Mesenchymal stem cell (in vitro differentiated cells and primary cell): ENCODE results near the gene PLA2G2D.
A peak's percentile ranks its signal among the peaks of the same experiment; 100 is the strongest.

Source experiments
- DNase-seq: peaks from one replicate; pipeline ENCODE4 v3.0.0-alpha.2; 2013
- H2AFZ ChIP-seq: one replicate; pipeline ENCODE4 v1.6.1; 2013; ENCODE audit warnings: low read depth, mild to moderate bottlenecking, control low read depth, inconsistent platforms, low read length, moderate library complexity
- H2AK5ac ChIP-seq: 2 replicates; pipeline ENCODE4 v1.6.1; 2013; ENCODE audit warnings: low read length, moderate library complexity, mild to moderate bottlenecking, inconsistent platforms; ENCODE audit not compliant: severe bottlenecking
- H2BK120ac ChIP-seq: one replicate; pipeline ENCODE4 v1.6.1; 2013; ENCODE audit warnings: low read depth, mild to moderate bottlenecking, inconsistent platforms, low read length, moderate library complexity
- H2BK12ac ChIP-seq, 2 experiments: one replicate each; pipeline ENCODE4 v1.6.1; 2013; ENCODE audit warnings: inconsistent platforms in 2 of 2, low read length in 2 of 2, mild to moderate bottlenecking in 2 of 2, moderate library complexity in 2 of 2, control low read depth in 1 of 2
- H2BK15ac ChIP-seq: one replicate; pipeline ENCODE4 v1.6.1; 2013; ENCODE audit warnings: mild to moderate bottlenecking, low read depth, inconsistent platforms; ENCODE audit not compliant: poor library complexity, severe bottlenecking
- H2BK5ac ChIP-seq: 2 replicates; pipeline ENCODE4 v1.6.1; 2013; ENCODE audit warnings: low read depth, mild to moderate bottlenecking, low read length, control low read depth, inconsistent platforms; ENCODE audit not compliant: poor library complexity, severe bottlenecking
- H3K14ac ChIP-seq, 2 experiments: one replicate each; pipeline ENCODE4 v1.6.1; 2013; ENCODE audit warnings: inconsistent platforms in 2 of 2, low read length in 2 of 2, control low read depth in 1 of 2, mild to moderate bottlenecking in 1 of 2, moderate library complexity in 1 of 2
- H3K18ac ChIP-seq, 2 experiments: one replicate each; pipeline ENCODE4 v1.6.1; 2013; ENCODE audit warnings: inconsistent platforms in 2 of 2, low read length in 2 of 2, control low read depth in 1 of 2, low read depth in 1 of 2, mild to moderate bottlenecking in 1 of 2
- H3K23ac ChIP-seq, 2 experiments: one replicate each; pipeline ENCODE4 v1.6.1; 2013; ENCODE audit warnings: inconsistent platforms in 2 of 2, low read length in 2 of 2, mild to moderate bottlenecking in 2 of 2, moderate library complexity in 2 of 2, control low read depth in 1 of 2
- H3K27ac ChIP-seq: 2 replicates; pipeline ENCODE4 v1.5.1; 2013; ENCODE audit warnings: mild to moderate bottlenecking, moderate library complexity, low read length, control low read depth, inconsistent platforms; ENCODE audit not compliant: poor library complexity, severe bottlenecking
- H3K27me3 ChIP-seq, 2 experiments: 2 replicates each; pipeline versions ENCODE4 v1.6.1 to v1.7.0; 2013; ENCODE audit warnings: low read length in 2 of 2, mild to moderate bottlenecking in 2 of 2, moderate library complexity in 2 of 2, control low read depth in 1 of 2, inconsistent platforms in 1 of 2; ENCODE audit not compliant: control insufficient read depth in 1 of 2, insufficient read depth in 1 of 2
- H3K36me3 ChIP-seq, 2 experiments: 2 replicates each; pipeline versions ENCODE4 v1.6.1 to v1.7.0; 2013; ENCODE audit warnings: low read length in 2 of 2, control low read depth in 1 of 2, inconsistent platforms in 1 of 2, low read depth in 1 of 2, mild to moderate bottlenecking in 1 of 2; ENCODE audit not compliant: insufficient read depth in 2 of 2, control insufficient read depth in 1 of 2
- H3K4ac ChIP-seq, 2 experiments: one replicate each; pipeline ENCODE4 v1.6.1; 2013; ENCODE audit warnings: inconsistent platforms in 2 of 2, low read length in 2 of 2, mild to moderate bottlenecking in 2 of 2, moderate library complexity in 2 of 2, control low read depth in 1 of 2, low read depth in 1 of 2
- H3K4me1 ChIP-seq: 2 replicates; pipeline ENCODE4 v1.6.1; 2013; ENCODE audit warnings: low read depth, low read length, control low read depth; ENCODE audit not compliant: control insufficient read depth, insufficient read depth
- H3K4me2 ChIP-seq: 2 replicates; pipeline ENCODE4 v1.6.1; 2013; ENCODE audit warnings: low read length, mild to moderate bottlenecking, inconsistent platforms; ENCODE audit not compliant: poor library complexity, severe bottlenecking
- H3K4me3 ChIP-seq, 2 experiments: 2 replicates each; pipeline versions ENCODE4 v1.5.1 to v1.7.0; 2013; ENCODE audit warnings: low read length in 2 of 2, mild to moderate bottlenecking in 2 of 2, control low read depth in 1 of 2, low read depth in 1 of 2; ENCODE audit not compliant: insufficient read depth in 1 of 2
- H3K79me1 ChIP-seq: replicated peaks from 2 replicates; pipeline ENCODE4 v1.6.1; 2013; ENCODE audit warnings: mild to moderate bottlenecking, control low read depth, low read length, inconsistent platforms; ENCODE audit not compliant: poor library complexity, severe bottlenecking
- H3K9ac ChIP-seq: 2 replicates; pipeline ENCODE4 v1.7.0; 2013; ENCODE audit warnings: mild to moderate bottlenecking, low read length, moderate library complexity
- H3K9me3 ChIP-seq: 2 replicates; pipeline ENCODE4 v1.7.0; 2013; ENCODE audit warnings: mild to moderate bottlenecking, low read length; ENCODE audit not compliant: control insufficient read depth
- H4K8ac ChIP-seq: one replicate; pipeline ENCODE4 v1.6.1; 2013; ENCODE audit warnings: inconsistent platforms, mild to moderate bottlenecking, low read length, moderate library complexity
- H4K91ac ChIP-seq: one replicate; pipeline ENCODE4 v1.6.1; 2013; ENCODE audit warnings: mild to moderate bottlenecking, low read length, inconsistent platforms
- WGBS: methylation state at CpG from one replicate; pipeline ENCODE4 v1.1.7; 2013; ENCODE audit warnings: mixed read lengths; 5-methylcytosine and 5-hydroxymethylcytosine counted together

PLA2G2D gene

DNA sequence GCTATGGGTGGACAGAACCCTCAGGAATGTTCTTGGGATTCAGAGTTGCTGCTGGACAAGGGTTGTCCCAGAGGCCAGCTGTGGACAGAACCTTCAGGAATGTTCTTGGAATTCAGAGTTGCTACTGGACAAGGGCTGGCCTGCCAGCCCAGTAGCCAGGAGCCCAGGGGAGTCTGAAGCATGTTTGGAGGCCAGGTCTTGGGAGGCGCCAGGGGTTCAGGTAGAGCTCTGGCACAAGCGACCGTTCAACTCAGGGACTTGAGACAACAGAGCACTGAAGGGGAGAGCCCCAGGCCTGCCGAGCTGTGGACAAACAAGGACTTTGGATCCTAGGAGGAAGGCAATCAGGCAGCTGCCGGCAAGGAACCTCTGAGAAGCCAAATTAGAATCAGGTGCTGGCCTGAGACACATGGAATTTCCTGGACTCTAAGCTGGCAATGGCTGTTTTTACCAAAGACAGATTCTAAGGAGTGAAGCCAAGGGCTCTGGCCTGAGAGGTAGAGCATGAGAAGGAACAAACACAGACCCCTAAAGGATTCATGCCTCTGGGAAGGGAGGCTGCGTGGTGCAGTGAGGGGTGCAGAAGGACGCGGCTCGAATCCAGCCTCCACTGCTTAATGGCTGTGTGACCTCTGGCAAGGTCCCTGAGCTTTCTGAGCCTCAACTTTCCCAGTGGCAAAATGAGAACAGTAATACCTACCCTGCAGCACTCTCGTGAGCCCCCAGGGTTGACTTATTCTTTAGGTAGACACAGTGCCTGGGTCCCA, 36.0 kb downstream of the PLA2G2D start:
- Histone ChIP-seq H2BK15ac (no peak overlapping the region), H3K18ac (no peak overlapping the region), H3K4me1 (no peaks in the 10 kb centered on the region), H3K4ac (no peak overlapping the region), H3K4me2 (no peak overlapping the region), H3K36me3 (peaks cover 0 to 9% of the 10 kb centered on the region in 2 experiments), H3K4me3 (no peak overlapping the region), H2BK12ac (no peak overlapping the region), H3K14ac (no peak overlapping the region), H2AFZ (no peak overlapping the region), H3K23ac (no peak overlapping the region), H3K27ac (no peak overlapping the region), H2AK5ac (no peak overlapping the region), H2BK5ac (no peak overlapping the region), H3K9ac (no peak overlapping the region), H4K8ac (no peak overlapping the region), H2BK120ac (no peak overlapping the region), H3K79me1 (no peaks in the 10 kb centered on the region), H3K9me3 (no peaks in the 10 kb centered on the region), H3K27me3 (peaks cover 0 to 6% of the 10 kb centered on the region in 2 experiments), H4K91ac (no peak overlapping the region)
- no peak for DNase-seq
- 85% methylated on average over 9 of the region's 10 CpGs for WGBS

DNA sequence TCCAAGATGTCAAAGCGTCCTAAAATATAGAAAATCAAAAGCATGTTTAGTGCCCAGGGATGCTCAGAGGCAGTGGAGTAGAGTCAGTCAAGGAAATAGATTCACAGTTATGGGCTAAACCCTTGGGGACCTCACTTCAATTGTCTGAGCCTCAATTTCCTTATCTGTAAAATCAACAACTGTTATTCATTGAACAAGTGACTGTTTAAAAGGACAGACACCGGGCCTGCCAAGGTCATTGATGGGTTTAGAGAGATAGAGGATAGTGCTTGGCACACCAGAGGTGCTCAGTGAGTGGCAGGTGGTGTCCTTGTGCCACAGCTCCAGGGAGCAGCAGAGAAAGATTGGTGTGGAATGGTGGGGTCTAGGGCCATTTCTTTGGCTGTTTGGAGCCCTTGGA, 36.6 kb downstream of the PLA2G2D start:
- H3K23ac ChIP-seq, result no peak overlapping the region
- no peak overlapping the region for H2BK5ac ChIP-seq
- no peak overlapping the region for H3K4me2 ChIP-seq
- no peak overlapping the region for H2AK5ac ChIP-seq
- no peak overlapping the region for H4K91ac ChIP-seq
- no peak overlapping the region for H2BK12ac ChIP-seq
- no peak overlapping the region for H4K8ac ChIP-seq
- no peak overlapping the region for H2AFZ ChIP-seq
- no peaks in the 10 kb centered on the region for H3K4me1 ChIP-seq
- H3K36me3 ChIP-seq, result peaks cover 0 to 9% of the 10 kb centered on the region in 2 experiments
- H2BK120ac ChIP-seq, result no peak overlapping the region
- no peak overlapping the region for H3K27ac ChIP-seq
- peaks cover 0 to 6% of the 10 kb centered on the region in 2 experiments for H3K27me3 ChIP-seq
- H3K9ac ChIP-seq, result no peak overlapping the region
- no peak overlapping the region for H3K14ac ChIP-seq
- H2BK15ac ChIP-seq, result no peak overlapping the region
- no peak overlapping the region for H3K4me3 ChIP-seq
- H3K4ac ChIP-seq, result no peak overlapping the region
- DNase-seq, result no peak
- 75% methylated on average over 2 of the region's 2 CpGs for WGBS
- H3K9me3 ChIP-seq, result no peaks in the 10 kb centered on the region
- H3K18ac ChIP-seq, result no peak overlapping the region
- H3K79me1 ChIP-seq, result no peaks in the 10 kb centered on the region

DNA sequence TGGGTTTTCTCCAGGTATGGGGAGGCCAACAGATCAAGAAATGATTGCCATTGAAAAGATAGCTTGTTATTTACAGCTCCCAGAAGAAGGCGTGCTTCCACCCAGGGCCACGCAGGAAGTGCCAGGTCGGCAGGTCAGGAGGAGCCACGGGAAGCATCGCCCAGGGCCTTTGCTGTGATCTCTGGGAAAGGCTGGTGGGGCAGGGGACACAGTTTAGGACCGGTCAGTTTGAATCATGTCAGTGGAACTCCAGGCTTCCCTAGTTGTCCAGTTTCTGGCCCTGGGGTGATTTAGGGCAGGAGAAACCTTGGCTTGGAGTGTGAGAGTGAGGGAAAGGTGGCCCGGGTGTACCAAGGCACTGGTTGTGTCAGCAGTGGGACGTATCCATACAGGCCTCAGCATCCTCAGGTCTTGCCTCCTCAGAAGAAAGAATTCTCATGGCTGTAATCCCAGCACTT, 38.0 kb downstream of the PLA2G2D start:
- no peak overlapping the region for H3K23ac ChIP-seq
- H3K4me2 ChIP-seq, result no peak overlapping the region
- H3K36me3 ChIP-seq, result peaks cover 0 to 14% of the 10 kb centered on the region in 2 experiments
- no peak overlapping the region for H4K91ac ChIP-seq
- no peak overlapping the region for H4K8ac ChIP-seq
- H3K4ac ChIP-seq, result no peak overlapping the region
- no peaks in the 10 kb centered on the region for H3K4me1 ChIP-seq
- H3K9ac ChIP-seq, result no peak overlapping the region
- H2BK12ac ChIP-seq, result no peak overlapping the region
- no peak for DNase-seq
- H3K79me1 ChIP-seq, result no peaks in the 10 kb centered on the region
- peak overlapping the region; percentile 19 for H2BK15ac ChIP-seq
- no peak overlapping the region for H3K18ac ChIP-seq
- no peak overlapping the region for H2AFZ ChIP-seq
- H3K9me3 ChIP-seq, result no peaks in the 10 kb centered on the region
- H2AK5ac ChIP-seq, result no peak overlapping the region
- peaks cover 0 to 6% of the 10 kb centered on the region in 2 experiments for H3K27me3 ChIP-seq
- H2BK5ac ChIP-seq, result no peak overlapping the region
- H2BK120ac ChIP-seq, result no peak overlapping the region
- H3K4me3 ChIP-seq, result no peak overlapping the region
- H3K27ac ChIP-seq, result no peak overlapping the region
- no peak overlapping the region for H3K14ac ChIP-seq
- WGBS, result 72% methylated on average over 8 of the region's 8 CpGs

DNA sequence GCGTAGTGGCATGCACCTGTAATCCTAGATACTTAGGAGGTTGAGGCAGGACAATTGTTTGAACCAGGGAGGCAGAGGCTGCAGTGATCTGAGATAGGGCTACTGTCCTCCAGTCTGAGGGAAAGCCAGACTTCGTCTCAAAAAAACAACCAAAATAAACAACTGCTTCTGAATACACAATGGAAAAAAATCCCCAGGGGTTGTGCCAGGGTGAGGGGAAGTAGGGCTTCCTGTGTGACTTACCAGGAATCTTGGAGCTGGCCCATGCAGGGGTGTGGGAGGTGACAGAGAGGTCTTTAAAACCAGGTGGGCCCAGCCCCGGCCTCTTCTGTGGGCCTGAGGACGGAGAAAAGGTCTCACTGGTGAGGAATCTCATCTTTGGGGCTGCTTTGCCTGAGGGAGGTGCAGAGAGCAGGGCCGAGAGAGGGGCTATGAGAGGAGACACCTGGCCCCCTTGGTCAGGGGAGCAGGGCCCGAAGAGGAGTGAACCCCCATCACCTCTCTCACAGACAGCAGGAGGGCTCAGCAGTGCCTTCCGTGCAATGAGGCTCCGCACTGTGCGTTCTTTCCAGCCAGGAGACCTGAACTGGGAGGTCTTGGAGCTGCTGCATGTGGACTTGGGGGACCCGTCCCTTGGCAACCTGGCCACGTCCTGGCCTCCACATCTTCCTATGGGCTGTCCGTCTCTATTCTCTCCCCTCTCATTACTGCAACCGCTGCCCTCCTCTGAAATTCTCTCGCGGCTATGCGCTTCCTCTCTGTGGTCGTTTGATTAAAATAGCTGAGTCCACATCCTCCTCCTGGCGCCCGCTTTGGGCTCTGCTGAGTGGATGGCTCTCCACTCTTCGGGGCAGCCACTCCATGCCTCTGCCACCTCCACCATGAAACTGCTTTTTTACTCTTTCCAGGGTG, 38.6 kb downstream of the PLA2G2D start:
- no peak overlapping the region for H3K4me2 ChIP-seq
- no peak overlapping the region for H3K4ac ChIP-seq
- H3K14ac ChIP-seq, result no peak overlapping the region
- H3K9me3 ChIP-seq, result no peaks in the 10 kb centered on the region
- no peak overlapping the region for H4K91ac ChIP-seq
- no peak overlapping the region for H3K4me3 ChIP-seq
- no peak overlapping the region for H2AK5ac ChIP-seq
- H3K23ac ChIP-seq, result no peak overlapping the region
- no peak overlapping the region for H4K8ac ChIP-seq
- no peak overlapping the region for H3K27ac ChIP-seq
- no peaks in the 10 kb centered on the region for H3K79me1 ChIP-seq
- DNase-seq, result no peak
- no peak overlapping the region for H2BK15ac ChIP-seq
- WGBS, result 84% methylated on average over 17 of the region's 20 CpGs
- no peak overlapping the region for H3K9ac ChIP-seq
- H3K27me3 ChIP-seq, result peaks cover 0 to 6% of the 10 kb centered on the region in 2 experiments
- H2BK12ac ChIP-seq, result no peak overlapping the region
- H2AFZ ChIP-seq, result no peak overlapping the region
- H2BK5ac ChIP-seq, result no peak overlapping the region
- H3K18ac ChIP-seq, result no peak overlapping the region
- H3K36me3 ChIP-seq, result peaks cover 0 to 9% of the 10 kb centered on the region in 2 experiments
- no peak overlapping the region for H2BK120ac ChIP-seq
- no peaks in the 10 kb centered on the region for H3K4me1 ChIP-seq
